GM19025 (cell line): ENCODE results near the gene COL18A1.
"Not testable (repeated sequence)": the region's sequence is repeated elsewhere in the genome, so short reads cannot be mapped to it uniquely, and the experiment has no call there.

Source experiments
- ATAC-seq: cut with Tn5 transposase; IDR thresholded peaks from one replicate; pipeline ENCODE4 v1.9.1; 2021; ENCODE audit warnings: mild to moderate bottlenecking, low read depth, moderate library complexity; ENCODE audit not compliant: unreplicated experiment

COL18A1 gene

DNA sequence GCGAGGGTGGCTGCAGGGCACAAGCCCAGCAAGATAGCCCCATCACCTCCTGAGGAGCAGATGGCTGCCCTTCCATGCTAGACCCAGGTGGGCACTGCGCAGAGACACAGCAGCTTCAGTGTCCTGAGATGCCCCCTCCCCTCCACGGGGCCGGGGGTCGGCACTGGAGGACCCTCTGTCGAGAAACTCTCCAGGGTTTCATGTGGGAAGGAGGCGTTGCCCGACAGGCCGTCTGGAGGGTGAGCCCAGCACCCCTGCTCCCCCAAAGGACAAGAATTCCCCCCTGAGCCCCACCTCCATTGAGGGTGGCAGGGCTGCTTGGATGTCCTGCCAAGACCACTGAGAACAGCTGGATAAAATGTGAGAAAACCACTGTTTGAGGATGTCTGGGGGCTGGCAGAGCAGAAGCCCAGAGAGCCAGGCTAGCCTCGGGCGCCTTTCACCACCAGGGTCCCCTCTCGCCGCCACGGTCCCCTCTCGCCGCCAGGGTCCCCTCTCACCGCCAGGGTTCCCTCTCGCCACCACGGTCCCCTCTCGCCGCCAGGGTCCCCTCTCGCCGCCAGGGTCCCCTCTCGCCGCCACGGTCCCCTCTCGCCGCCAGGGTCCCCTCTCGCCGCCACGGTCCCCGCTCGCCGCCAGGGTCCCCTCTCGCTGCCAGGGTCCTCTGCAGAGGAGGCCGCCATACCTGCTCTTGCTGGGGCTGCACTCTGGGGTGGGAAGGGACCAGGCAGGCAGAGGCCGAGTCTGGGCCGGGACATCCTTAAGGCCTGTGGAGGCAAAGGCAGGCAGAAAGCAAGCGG, 93.1 kb downstream of the COL18A1 start:
- no peak for ATAC-seq

GRCh38 chr21:45498646-45499000, 93.7 kb downstream of the COL18A1 start:
- ATAC-seq = no peak

GRCh38 chr21:45499201-45499750, 94.3 kb downstream of the COL18A1 start:
- ATAC-seq = no peak

- ATAC-seq = no peak
These were observed 95.1 kb downstream of the COL18A1 start for GRCh38 chr21:45499970-45500577.

DNA sequence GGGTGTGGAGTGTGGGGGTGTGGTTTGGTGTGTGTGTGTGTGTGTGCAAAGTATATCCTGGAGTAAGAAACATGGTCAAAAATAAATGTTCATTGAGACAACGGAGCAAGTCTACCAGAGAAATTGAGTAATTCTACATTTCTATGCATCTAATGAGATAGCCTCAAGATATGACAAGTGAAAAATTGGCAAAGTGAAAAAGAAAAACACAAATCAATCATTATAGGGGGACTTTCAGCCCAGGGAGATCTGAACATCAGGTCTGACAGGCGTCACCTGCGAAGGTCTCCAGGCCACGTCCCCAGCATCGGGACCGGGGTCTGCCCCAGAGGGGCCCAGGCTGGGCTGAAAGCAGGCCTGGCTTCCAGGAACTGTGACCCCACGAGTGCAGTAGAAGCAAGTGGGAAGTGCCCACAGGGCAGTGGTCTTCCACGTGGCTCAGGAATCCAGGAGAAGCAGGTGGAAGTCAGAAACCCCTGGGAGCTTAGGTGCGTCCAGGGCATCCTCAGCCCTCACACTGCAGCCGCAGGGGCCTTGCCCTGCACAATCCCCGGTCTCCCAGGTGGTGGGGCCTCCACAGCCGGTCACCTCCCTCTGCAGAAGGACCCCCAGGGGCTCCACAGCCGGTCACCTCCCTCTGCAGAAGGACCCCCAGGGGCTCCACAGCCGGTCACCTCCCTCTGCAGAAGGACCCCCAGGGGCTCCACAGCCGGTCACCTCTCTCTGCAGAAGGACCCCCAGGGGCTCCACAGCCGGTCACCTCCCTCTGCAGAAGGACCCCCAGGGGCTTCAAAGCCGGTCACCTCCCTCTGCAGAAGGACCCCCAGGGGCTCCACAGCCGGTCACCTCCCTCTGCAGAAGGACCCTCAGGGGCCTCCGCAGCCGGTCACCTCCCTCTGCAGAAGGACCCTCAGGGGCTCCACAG, 96.4 kb downstream of the COL18A1 start:
- not testable (repeated sequence) for ATAC-seq

- ATAC-seq = no peak
These were observed 97.0 kb downstream of the COL18A1 start for GRCh38 chr21:45502006-45502345.

GRCh38 chr21:45502600-45502999, 97.6 kb downstream of the COL18A1 start:
- no peak for ATAC-seq

GRCh38 chr21:45503226-45503625, 98.3 kb downstream of the COL18A1 start:
- not testable (repeated sequence) for ATAC-seq

DNA sequence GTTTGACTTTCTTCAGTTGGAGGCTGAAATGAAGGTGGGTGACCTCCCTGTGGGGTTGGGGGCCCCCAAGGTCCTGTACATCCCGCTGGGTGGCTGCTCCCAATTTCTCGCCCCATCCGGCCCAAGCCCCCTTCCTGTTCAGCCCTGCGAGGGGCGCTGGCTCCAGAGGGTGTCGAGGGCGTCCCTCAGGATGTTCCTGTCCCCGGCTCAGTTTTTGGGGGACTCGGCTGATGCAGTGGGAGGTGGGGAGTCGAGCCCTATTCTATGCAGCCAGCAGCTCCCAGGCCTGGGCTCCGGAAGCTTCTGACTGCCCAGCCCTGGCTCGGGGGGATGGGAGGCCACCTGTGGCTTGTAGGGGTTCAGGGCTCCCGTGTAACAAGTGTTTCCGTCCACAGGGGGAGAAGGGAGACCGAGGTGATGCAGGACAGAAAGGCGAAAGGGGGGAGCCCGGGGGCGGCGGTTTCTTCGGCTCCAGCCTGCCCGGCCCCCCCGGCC, 99.1 kb downstream of the COL18A1 start:
- no peak for ATAC-seq

DNA sequence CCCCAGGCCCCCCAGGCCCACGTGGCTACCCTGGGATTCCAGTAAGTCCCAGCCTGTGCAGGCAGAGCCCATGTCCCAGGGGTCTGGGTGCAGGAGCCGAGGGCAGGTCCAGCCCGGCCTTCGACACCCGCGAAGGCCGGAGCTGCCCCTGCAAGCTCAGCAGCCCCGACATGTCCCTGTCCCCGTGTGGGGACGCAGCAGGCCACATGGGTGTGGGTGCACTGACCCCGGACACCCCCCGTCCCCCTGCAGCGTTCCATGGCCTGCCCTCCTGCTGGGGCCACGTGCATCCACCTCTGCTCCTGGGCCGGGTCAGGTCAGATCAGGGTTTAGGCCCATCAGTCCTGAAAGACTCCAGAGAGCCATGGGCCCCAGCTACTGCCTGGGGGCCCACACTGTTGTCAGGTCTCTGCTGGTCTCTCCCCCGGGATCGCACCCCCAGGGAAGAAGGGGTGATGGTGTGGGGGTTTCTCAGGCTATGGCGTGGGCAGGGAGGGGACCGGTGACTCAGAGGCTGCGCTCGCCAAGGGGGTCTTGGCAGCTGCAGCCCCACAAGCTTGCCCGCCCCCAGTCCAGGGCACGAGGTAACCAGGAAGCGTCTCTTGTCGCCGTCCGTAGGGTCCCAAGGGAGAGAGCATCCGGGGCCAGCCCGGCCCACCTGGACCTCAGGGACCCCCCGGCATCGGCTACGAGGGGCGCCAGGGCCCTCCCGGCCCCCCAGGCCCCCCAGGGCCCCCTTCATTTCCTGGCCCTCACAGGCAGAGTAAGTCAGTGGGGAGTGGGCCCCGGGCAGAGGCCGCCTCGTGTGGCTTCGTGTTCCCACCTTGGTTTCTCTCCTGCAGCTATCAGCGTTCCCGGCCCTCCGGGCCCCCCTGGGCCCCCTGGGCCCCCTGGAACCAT, 99.8 kb downstream of the COL18A1 start:
- no peak for ATAC-seq

GRCh38 chr21:45505416-45506021, 100.6 kb downstream of the COL18A1 start:
- no peak for ATAC-seq

DNA sequence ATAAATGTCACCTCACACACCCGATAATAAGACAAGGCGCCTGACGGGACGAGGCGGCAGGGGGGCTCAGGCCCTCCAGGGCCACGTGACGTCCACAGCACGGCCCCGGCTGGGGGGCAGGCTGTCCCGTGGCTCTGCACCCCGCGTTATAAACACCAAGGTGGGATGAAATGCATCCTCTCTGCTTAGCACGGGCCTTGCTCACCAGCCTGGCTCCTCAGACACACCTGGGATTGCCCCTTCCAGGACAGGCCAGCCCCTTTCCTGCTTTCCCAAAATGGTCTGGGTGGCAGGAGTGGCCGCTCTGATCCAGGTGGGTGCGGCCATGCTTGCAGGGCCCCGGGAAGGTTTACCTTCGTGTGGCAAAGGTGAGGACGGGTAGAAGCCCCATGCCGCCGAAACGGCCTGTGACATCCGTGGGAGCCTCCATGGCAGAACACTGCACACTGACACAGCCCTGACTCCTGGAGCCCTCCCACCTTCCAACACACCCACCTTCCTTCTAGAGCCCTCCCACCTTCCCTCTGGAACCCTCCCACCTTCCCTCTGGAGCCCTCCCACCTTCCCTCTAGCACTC, 101.4 kb downstream of the COL18A1 start:
- ATAC-seq = no peak

GRCh38 chr21:45506836-45507522, 102.0 kb downstream of the COL18A1 start:
- ATAC-seq = no peak

- ATAC-seq = no peak
These were observed 102.5 kb downstream of the COL18A1 start for GRCh38 chr21:45507523-45507875.

- no peak for ATAC-seq
These were observed 103.0 kb downstream of the COL18A1 start for GRCh38 chr21:45507888-45508508.

- ATAC-seq = no peak
These were observed 103.9 kb downstream of the COL18A1 start for GRCh38 chr21:45508607-45509565.
